T-helper 1 cell treated with Interleukin-12 subunit alpha and Interleukin-12 subunit beta and Interleukin-4 antibody, amounts not matched to agents 30 μg/mL and 1 μg/mL, for 36 hours (primary cell): ENCODE measurements around the gene SELENON.

ENCODE experiments used
- H3K27ac Mint-ChIP-seq: one replicate; pipeline ENCODE4 v1.8.0; 2021; ENCODE audit warnings: mild to moderate bottlenecking, mixed read lengths
- H3K27me3 Mint-ChIP-seq: one replicate; pipeline ENCODE4 v1.8.0; 2021; ENCODE audit warnings: low read depth, mixed read lengths
- H3K36me3 Mint-ChIP-seq: one replicate; pipeline ENCODE4 v1.8.0; 2021; ENCODE audit warnings: low read depth, mixed read lengths
- H3K4me1 Mint-ChIP-seq: one replicate; pipeline ENCODE4 v1.8.0; 2021; ENCODE audit warnings: low read depth, mixed read lengths
- H3K4me3 Mint-ChIP-seq: one replicate; pipeline ENCODE4 v1.8.0; 2021; ENCODE audit warnings: mild to moderate bottlenecking, moderate library complexity, mixed read lengths
- H3K9me3 Mint-ChIP-seq: one replicate; pipeline ENCODE4 v1.8.0; 2021; ENCODE audit warnings: mixed read lengths

The SELENON gene

GRCh38 chr1:25862785-25863485, 62.9 kb downstream of the SELENON start:
- Mint-ChIP-seq H3K27me3 (no peaks in the 10 kb centered on the region), H3K9me3 (no peaks in the 10 kb centered on the region), H3K36me3 (no peaks in the 10 kb centered on the region), H3K4me1 (peaks cover 18% of the 10 kb centered on the region), H3K4me3 (no peak overlapping the region), H3K27ac (no peak overlapping the region)

- H3K4me3 Mint-ChIP-seq, result no peak overlapping the region
- H3K36me3 Mint-ChIP-seq, result no peaks in the 10 kb centered on the region
- no peak overlapping the region for H3K27ac Mint-ChIP-seq
- no peaks in the 10 kb centered on the region for H3K9me3 Mint-ChIP-seq
- H3K27me3 Mint-ChIP-seq, result no peaks in the 10 kb centered on the region
- peaks cover 12% of the 10 kb centered on the region for H3K4me1 Mint-ChIP-seq
Measured at GRCh38 chr1:25863486-25864262, 63.7 kb downstream of the SELENON start.

GRCh38 chr1:25864434-25864833, 64.4 kb downstream of the SELENON start:
- Mint-ChIP-seq H3K4me1 (peaks cover 7% of the 10 kb centered on the region), H3K27me3 (no peaks in the 10 kb centered on the region), H3K27ac (no peak overlapping the region), H3K36me3 (no peaks in the 10 kb centered on the region), H3K4me3 (no peak overlapping the region), H3K9me3 (no peaks in the 10 kb centered on the region)

DNA sequence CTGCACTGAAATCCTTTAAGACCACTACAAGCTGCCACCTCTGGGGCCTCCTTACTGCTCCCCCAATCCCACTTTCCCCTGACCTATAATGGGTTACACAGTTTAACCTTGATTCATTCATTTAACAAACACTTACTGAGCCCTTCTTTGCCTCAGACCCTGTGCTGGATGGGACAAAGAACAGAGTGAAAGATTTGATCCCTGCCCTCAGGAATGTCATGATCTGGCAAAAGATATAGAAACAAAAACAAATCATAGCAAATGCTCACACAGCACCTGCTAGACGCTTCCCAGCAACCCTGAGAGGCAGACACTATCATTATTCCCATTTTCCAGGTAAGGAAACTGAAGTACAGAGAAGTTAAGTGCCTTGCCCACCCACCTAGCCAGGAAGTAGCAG, 66.3 kb downstream of the SELENON start:
- Mint-ChIP-seq H3K4me1 (peaks cover 2% of the 10 kb centered on the region), H3K4me3 (no peak overlapping the region), H3K9me3 (no peaks in the 10 kb centered on the region), H3K27ac (no peak overlapping the region), H3K36me3 (no peaks in the 10 kb centered on the region), H3K27me3 (no peaks in the 10 kb centered on the region)

GRCh38 chr1:25867210-25867991, 67.4 kb downstream of the SELENON start:
- H3K36me3 Mint-ChIP-seq, result no peaks in the 10 kb centered on the region
- H3K4me1 Mint-ChIP-seq, result peaks cover 2% of the 10 kb centered on the region
- no peak overlapping the region for H3K27ac Mint-ChIP-seq
- no peak overlapping the region for H3K4me3 Mint-ChIP-seq
- no peaks in the 10 kb centered on the region for H3K27me3 Mint-ChIP-seq
- no peaks in the 10 kb centered on the region for H3K9me3 Mint-ChIP-seq
